ENCODE measurements around the gene LCE3D.

The LCE3D gene

GRCh38 chr1:152543820-152544219 lies 36.5 kb downstream of the LCE3D start:
- TF ChIP-seq BHLHE40 (IDR thresholded peaks at IDR 0.05; ENCODE audit: borderline replicate concordance) (no peak), SUZ12 (IDR thresholded peaks at IDR 0.05) (no peak), ZNF384 (IDR thresholded peaks at IDR 0.05) (no peak), SP1 (IDR thresholded peaks at IDR 0.05) (no peak), L3MBTL2 (conservative IDR thresholded peaks at IDR 0.05) (no peak), FOXK2 (IDR thresholded peaks at IDR 0.05) (no peak), NFRKB (IDR thresholded peaks at IDR 0.05) (no peak), PKNOX1 (IDR thresholded peaks at IDR 0.05) (no peak), ELF4 (IDR thresholded peaks at IDR 0.05) (no peak), TARDBP (IDR thresholded peaks at IDR 0.05) (no peak), LEF1 (IDR thresholded peaks at IDR 0.05; ENCODE audit: borderline replicate concordance) (no peak), FOXM1 (IDR thresholded peaks at IDR 0.05; ENCODE audit: borderline replicate concordance) (no peak), ARNT (IDR thresholded peaks at IDR 0.05) (no peak), CTBP1 (IDR thresholded peaks at IDR 0.05; ENCODE audit: borderline replicate concordance) (no peak), FOXA1 (IDR thresholded peaks at IDR 0.05) (no peak), HDGF (IDR thresholded peaks at IDR 0.05; ENCODE audit: borderline replicate concordance) (no peak)
- DNase-seq (ENCODE audit: extremely low spot score), result peak; percentile 34
- POLR2A ChIA-PET, result no interaction called here

GRCh38 chr1:152539901-152540300 lies 40.4 kb downstream of the LCE3D start:
- POLR2A ChIA-PET, result no interaction called here
- TF ChIP-seq HDGF (IDR thresholded peaks at IDR 0.05; ENCODE audit: borderline replicate concordance), result no peak
- CTCF ChIA-PET, result no interaction called here
- DNase-seq (ENCODE audit: extremely low spot score), result no peak

More at GRCh38 chr1:152543820-152544219, 36.5 kb downstream of the LCE3D start:
- CTCF ChIA-PET, result no interaction called here

DNA sequence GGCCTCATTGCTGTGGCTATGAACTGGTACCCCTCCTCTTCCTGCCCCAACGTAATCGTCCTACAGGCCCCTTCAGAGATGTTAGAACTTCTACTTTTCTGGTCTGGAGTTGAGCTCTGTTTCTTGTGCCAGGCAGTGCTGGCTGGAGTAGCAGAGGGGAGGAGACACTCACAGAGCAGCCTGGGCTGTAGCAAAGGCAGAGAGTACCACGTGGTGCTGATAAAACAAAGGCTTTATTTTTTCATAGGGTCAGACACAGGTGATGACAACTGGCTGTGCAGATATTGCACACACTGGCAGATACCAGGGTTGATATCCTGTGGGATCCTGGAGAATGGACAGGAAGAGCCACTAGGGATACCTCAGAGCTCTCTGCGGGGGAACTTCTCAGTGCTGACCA lies 42.8 kb downstream of the LCE3D start:
- CTCF ChIA-PET, result no interaction called here
- DNase-seq (ENCODE audit: extremely low spot score), result no peak
- TF ChIP-seq FOXM1 (IDR thresholded peaks at IDR 0.05; ENCODE audit: borderline replicate concordance) (no peak), LEF1 (IDR thresholded peaks at IDR 0.05; ENCODE audit: borderline replicate concordance) (no peak), ELF4 (IDR thresholded peaks at IDR 0.05) (no peak), SP1 (IDR thresholded peaks at IDR 0.05) (no peak), CTBP1 (IDR thresholded peaks at IDR 0.05; ENCODE audit: borderline replicate concordance) (no peak), NFRKB (IDR thresholded peaks at IDR 0.05) (no peak), TARDBP (IDR thresholded peaks at IDR 0.05) (no peak), L3MBTL2 (conservative IDR thresholded peaks at IDR 0.05) (no peak)

GRCh38 chr1:152535774-152536173 lies 44.5 kb downstream of the LCE3D start:
- ChIA-PET POLR2A (no interaction called here), CTCF (no interaction called here)
- TF ChIP-seq LEF1 (IDR thresholded peaks at IDR 0.05; ENCODE audit: borderline replicate concordance) (no peak), L3MBTL2 (conservative IDR thresholded peaks at IDR 0.05) (no peak), ELF4 (IDR thresholded peaks at IDR 0.05) (no peak), ZNF384 (IDR thresholded peaks at IDR 0.05) (no peak), BHLHE40 (IDR thresholded peaks at IDR 0.05; ENCODE audit: borderline replicate concordance) (no peak), FOXA1 (IDR thresholded peaks at IDR 0.05) (no peak), SP1 (IDR thresholded peaks at IDR 0.05) (no peak), ARNT (IDR thresholded peaks at IDR 0.05) (no peak), FOXM1 (IDR thresholded peaks at IDR 0.05; ENCODE audit: borderline replicate concordance) (no peak), SUZ12 (IDR thresholded peaks at IDR 0.05) (no peak)

More for the DNA sequence above, 42.8 kb downstream of the LCE3D start:
- POLR2A ChIA-PET, result no interaction called here

GRCh38 chr1:152533327-152533938 lies 46.9 kb downstream of the LCE3D start:
- CTCF ChIA-PET, result interaction anchor here (0.6 to 1.8 kb wide), 7 partner anchors 12 to 75 kb away, joined by 3 to 5 read pairs (median 4); no protein-coding TSS in a partner anchor
- POLR2A ChIA-PET, result no interaction called here
- peak; percentile 66 for DNase-seq (ENCODE audit: extremely low spot score)
- TF ChIP-seq CTBP1 (IDR thresholded peaks at IDR 0.05; ENCODE audit: borderline replicate concordance) (no peak), LEF1 (IDR thresholded peaks at IDR 0.05; ENCODE audit: borderline replicate concordance) (no peak), L3MBTL2 (conservative IDR thresholded peaks at IDR 0.05) (no peak)

More at GRCh38 chr1:152535774-152536173, 44.5 kb downstream of the LCE3D start:
- no peak for DNase-seq (ENCODE audit: extremely low spot score)
